ENCODE data around the gene TUBAL3.

TUBAL3 gene

GRCh38 chr10:5373891-5374611 lies 30.6 kb downstream of the TUBAL3 start:
- DNase-seq = no peak

DNA sequence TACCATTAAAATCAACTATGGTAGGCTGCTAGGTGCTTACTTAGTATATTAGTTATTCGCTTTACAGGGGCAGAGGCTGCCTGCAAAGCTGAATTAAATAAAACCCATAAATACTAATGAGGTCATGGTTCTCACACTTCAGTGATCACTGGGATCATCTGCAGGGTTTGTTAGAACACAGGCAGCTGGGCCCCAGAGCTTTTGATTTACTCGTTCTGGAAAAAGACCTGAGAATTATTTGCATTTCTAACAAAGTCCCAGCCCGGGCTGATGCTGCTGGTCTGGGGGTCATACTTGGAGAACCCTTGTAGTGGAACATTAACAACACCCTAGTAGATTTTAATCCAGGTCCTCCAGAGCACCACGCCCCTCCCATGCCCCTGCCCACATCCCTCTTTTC lies 31.3 kb downstream of the TUBAL3 start:
- no peak for DNase-seq

DNA sequence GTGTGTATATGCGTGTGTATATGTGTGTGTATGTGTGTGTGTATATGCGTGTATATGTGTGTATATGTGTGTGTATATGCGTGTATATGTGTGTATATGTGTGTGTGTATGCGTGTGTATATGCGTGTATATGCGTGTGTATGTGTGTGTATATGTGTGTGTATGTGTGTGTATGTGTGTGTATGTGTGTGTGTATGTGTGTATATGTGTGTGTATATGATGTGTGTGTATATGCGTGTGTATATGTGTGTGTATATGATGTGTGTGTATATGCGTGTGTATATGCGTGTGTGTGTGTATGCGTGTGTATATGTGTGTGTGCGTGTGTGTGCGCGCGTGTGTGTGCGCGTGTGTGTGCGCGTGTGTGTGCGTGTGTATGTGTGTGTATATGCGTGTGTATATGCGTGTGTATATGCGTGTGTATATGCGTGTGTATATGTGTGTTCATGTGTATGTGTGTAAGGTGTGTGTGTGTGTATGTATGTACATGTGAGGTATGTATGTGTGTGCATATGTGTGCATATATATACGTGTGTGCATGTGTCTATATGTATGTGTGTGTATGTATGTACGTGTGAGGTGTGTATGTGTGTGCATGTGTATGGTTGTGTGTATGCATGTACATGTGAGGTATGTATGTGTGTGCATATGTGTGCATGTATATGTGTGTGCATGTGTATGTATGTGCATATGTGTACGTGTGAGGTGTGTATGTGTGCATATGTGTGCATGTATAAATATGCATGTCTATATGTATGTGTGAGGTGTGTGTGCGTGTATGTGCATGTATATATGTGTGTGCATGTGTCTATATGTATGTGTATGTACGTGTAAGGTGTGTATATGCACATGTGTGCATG lies 33.9 kb downstream of the TUBAL3 start:
- no peak for DNase-seq

GRCh38 chr10:5369362-5370158 lies 35.1 kb downstream of the TUBAL3 start:
- DNase-seq = no peak

DNA sequence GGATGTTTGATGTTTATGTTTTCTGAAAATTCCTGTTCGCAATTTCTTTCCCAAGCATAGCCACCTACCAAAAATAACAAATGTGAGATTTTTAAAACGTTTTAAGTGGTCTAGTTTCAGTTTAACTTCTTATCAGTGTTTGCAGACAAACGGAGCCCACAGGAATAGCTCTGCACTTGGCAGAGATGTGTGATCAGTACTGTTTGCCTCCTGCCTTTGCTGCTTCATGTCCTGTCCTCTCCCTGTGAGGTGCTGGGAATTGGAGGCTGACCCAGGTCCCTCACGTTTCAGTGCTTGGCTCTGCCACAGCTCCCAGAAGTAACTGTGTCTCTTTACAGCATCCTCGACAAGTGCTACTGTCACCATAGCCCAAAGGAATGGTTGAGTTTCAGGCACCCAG lies 38.7 kb downstream of the TUBAL3 start:
- DNase-seq = no peak

- no peak for DNase-seq
Observed at GRCh38 chr10:5364890-5365338, 39.7 kb downstream of the TUBAL3 start, which contains the start of gene UCN3. UCN3 (plus strand) TSS chr10:5364966; CDS start chr10:5373721, 8,755 bp downstream.

GRCh38 chr10:5364374-5364773 lies 40.3 kb downstream of the TUBAL3 start:
- no peak for DNase-seq

DNA sequence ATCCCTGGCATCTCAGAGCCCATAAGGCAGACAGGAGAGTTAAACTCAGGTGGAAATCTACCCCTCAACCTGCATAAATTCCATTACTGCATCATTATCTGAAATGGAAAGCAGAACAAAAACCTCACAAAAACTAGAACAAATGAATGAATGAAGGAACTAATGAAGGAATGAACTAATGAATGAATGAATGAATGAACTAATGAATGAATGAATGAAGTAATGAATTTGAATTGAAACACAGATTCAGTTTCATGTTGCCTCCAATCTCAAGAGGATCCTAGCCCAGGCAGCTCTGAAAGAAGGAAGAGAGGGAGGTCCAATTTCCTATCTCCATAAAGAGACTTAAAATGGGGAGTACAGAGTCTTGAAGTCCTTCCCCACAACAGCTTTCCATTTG lies 41.8 kb downstream of the TUBAL3 start:
- no peak for DNase-seq

- no peak for DNase-seq
Observed at GRCh38 chr10:5361966-5362365, 42.7 kb downstream of the TUBAL3 start.

- no peak for DNase-seq
Observed at GRCh38 chr10:5360318-5360915, 44.2 kb downstream of the TUBAL3 start.

- DNase-seq = no peak
Observed at GRCh38 chr10:5356302-5356763, 48.3 kb downstream of the TUBAL3 start.

DNA sequence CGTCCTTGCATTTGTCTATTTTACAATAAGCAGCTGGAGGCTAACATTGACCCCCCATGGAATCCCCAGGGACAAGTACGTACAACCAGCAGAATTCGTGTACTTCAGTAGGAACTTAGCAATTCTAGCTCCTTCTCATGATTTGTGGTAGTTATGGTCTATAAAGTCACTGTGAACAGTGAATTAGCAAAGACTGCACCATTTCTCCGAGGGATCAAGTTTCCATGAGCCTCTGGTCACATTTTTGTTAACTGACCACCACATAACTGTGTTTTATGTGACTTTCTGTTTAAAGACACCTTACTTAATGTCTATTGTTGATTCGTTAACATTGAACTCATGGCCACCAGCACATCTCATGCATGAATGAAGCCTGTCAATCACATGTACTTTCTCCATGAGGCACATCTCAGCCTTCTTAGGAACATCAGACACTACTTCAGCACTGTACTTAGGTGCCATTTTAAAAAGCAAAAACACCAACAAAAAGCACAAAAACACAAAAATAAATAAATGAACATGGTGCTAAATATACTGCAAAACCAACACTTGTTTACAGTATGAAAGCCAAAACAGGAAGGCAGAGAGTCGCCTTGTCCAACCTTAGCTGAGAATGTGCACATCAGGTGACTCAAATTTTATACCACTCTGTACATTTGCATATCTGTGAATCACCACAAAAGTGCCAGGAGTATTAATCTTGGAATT lies 48.9 kb downstream of the TUBAL3 start:
- no peak for DNase-seq

DNA sequence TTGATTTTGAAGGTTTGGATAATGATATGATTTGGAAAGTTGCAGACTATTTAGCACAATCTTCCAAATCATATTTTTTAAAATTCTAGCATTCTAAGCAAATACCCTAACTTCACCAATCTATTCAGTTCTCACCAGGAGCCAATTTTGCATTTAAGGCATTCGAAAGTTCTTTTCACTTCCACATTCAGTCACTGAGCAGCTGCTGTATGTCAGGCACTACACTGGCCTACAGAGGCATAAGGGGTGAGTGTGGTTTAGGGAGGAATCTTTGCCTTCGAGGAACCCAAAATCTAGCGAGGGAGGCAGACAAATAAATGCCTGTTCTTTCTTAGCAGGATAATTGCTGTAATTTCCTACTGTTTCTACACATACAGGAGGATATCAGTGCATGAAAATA lies 50.6 kb downstream of the TUBAL3 start:
- no peak for DNase-seq

GRCh38 chr10:5349362-5349761 lies 55.3 kb downstream of the TUBAL3 start:
- no peak for DNase-seq

DNA sequence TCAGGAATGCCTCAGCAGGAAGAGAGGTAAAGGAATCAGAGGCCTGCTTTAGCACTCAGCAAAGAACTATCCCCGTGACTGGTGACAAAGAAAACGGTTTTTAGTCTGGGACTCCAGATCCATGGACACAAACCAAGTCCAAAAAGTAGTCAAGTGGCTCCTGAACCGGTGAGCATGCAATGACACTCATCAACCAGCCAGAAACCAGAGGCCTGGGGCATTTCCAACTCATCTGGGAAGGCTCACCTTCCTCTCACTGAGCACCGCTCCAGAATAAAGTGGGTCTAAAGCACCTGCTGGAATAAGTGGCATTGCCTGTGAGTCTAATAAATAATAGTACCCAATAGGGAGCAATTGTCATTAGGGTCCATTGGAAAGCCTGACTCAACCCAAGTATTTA lies 57.7 kb downstream of the TUBAL3 start:
- no peak for DNase-seq

- DNase-seq = no peak
Observed at GRCh38 chr10:5344746-5345145, 59.9 kb downstream of the TUBAL3 start.

- DNase-seq = no peak
Observed at GRCh38 chr10:5343979-5344378, 60.6 kb downstream of the TUBAL3 start.

DNA sequence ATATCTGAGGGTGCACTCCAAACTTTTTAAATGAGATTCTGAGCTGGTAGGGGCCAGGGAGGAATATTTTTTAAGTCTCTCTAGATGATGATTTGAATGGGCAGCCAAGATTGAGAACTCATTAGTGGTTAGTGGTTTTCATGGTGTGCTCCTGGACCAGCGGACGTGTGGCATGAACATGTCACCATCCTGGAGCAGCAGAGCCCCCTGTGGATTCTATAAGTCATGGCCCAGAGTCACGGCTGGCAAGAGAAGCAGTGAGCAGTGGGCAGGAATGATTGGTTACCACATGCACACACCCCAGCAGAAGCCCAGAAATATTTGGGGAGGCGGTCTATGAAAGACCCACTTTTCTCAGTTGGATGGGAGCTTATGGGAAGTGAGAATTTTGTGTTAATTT lies 61.1 kb downstream of the TUBAL3 start:
- no peak for DNase-seq
